Memory B cell (primary cell): ENCODE measurements around the gene TSR2.

Experiments used
- ATAC-seq: fragments of 150-1000 bp; cut with Tn5 transposase; 2 replicates; pipeline ENCODE4 v1.10.0; 2021; ENCODE audit warnings: low read depth, mild to moderate bottlenecking, moderate library complexity
- DNase-seq, 2 donors: peaks; one replicate each; pipeline ENCODE4 v3.0.0; 2022; ENCODE audit warnings: low spot score in 2 of 2
- H3K27ac Mint-ChIP-seq: one replicate; pipeline ENCODE4 v1.8.0; 2022; ENCODE audit warnings: mild to moderate bottlenecking, moderate library complexity, mixed read lengths
- H3K27me3 Mint-ChIP-seq: one replicate; pipeline ENCODE4 v1.8.0; 2022; ENCODE audit warnings: mixed read lengths
- H3K36me3 Mint-ChIP-seq: one replicate; pipeline ENCODE4 v1.8.0; 2022; ENCODE audit warnings: mild to moderate bottlenecking, mixed read lengths
- H3K4me1 Mint-ChIP-seq: one replicate; pipeline ENCODE4 v1.8.0; 2022; ENCODE audit warnings: mixed read lengths
- H3K4me3 Mint-ChIP-seq: one replicate; pipeline ENCODE4 v1.8.0; 2022; ENCODE audit warnings: mild to moderate bottlenecking, moderate library complexity, mixed read lengths
- H3K9me3 Mint-ChIP-seq: one replicate; pipeline ENCODE4 v1.8.0; 2022; ENCODE audit warnings: mixed read lengths

Gene TSR2

GRCh38 chrX:54492340-54492739 lies 52.1 kb downstream of the TSR2 start:
- Mint-ChIP-seq H3K27ac (no peak overlapping the region), H3K4me3 (no peak overlapping the region), H3K27me3 (peaks cover 11% of the 10 kb centered on the region), H3K4me1 (peaks cover 8% of the 10 kb centered on the region), H3K36me3 (peaks cover 2% of the 10 kb centered on the region), H3K9me3 (no peaks in the 10 kb centered on the region)
- no peak for ATAC-seq
- DNase-seq: no peak

DNA sequence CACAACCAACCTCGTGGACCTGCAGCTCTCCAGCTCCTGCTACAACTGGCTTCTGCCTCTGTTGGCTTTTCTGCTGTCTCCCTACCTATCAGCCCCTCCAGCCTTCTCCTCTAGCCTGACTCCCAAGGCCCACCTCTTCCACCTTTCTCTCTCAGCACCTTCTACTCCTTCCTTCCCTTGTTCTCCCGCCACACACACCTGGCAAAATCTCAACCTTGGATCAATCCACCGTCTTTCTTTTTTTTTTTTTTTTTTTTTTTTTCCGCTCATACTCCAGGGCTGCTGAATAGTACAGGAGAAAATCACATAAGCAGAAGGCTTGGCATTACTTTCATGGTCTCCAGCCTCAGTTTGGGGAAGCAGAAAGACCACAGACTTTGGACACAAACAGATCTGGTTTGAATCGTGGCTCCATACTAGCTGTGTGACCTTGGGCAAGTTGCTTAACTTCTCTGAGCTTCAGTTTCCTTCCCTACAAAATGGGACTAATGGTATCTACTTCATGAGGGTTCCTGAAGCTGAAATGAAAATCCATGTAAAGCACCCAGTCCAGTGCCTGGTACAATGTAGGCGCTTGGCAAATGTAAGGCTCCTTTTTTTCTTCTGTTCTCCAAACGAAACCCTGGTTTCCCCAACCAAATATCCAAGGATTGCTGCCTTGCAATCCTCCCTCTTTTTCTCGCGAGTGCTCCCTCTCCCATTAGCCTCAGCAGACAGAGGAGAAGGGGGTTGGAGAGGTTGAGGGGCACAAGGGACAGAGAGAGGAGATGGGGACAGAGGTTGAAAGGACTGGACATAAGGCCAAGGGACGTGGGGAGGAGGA lies 54.2 kb downstream of the TSR2 start:
- DNase-seq (no peak), ATAC-seq (no peak)
- Mint-ChIP-seq H3K4me1 (peaks cover 8% of the 10 kb centered on the region), H3K9me3 (no peaks in the 10 kb centered on the region), H3K27ac (peak overlapping the region; percentile 58), H3K4me3 (peak overlapping the region; percentile 77), H3K27me3 (peaks cover 20% of the 10 kb centered on the region), H3K36me3 (peaks cover 4% of the 10 kb centered on the region)
